SU-DHL-6 (cell line): Measurements from ENCODE around the gene CRIP2.

ENCODE experiments used
- H2AFZ ChIP-seq: fragments of 200-600 bp; sonication (generic); 2 replicates; pipeline ENCODE4 v1.6.1; 2014; ENCODE audit warnings: low read depth, mild to moderate bottlenecking, moderate library complexity, mixed read lengths, antibody characterized with exemption, low read length; ENCODE audit not compliant: severe bottlenecking
- H3F3A ChIP-seq: fragments of 200-600 bp; shearing (Covaris generic); 2 replicates; pipeline ENCODE4 v1.6.0; 2016; ENCODE audit warnings: antibody characterized with exemption, mild to moderate bottlenecking; ENCODE audit not compliant: insufficient read depth
- H3K27ac ChIP-seq: fragments of 200-600 bp; sonication (generic); 2 replicates; pipeline ENCODE4 v1.5.1; 2016; ENCODE audit warnings: low read depth, mild to moderate bottlenecking, low read length, moderate library complexity, mixed read lengths
- H3K27me3 ChIP-seq: fragments of 200-600 bp; sonication (generic), shearing (Covaris generic); 2 replicates; pipeline ENCODE4 v1.6.0; 2014; ENCODE audit warnings: mild to moderate bottlenecking, low read length
- H3K36me3 ChIP-seq: fragments of 200-600 bp; sonication (generic); 2 replicates; pipeline ENCODE4 v1.6.1; 2014; ENCODE audit warnings: mild to moderate bottlenecking, low read length, mixed read lengths
- H3K4me2 ChIP-seq: fragments of 300-600, 200-600 bp; shearing (Covaris generic), sonication (generic); 2 replicates; pipeline ENCODE4 v1.6.0; 2014; ENCODE audit warnings: low read length, low read depth, mild to moderate bottlenecking; ENCODE audit not compliant: poor library complexity, severe bottlenecking
- H3K4me3 ChIP-seq: fragments of 200-600 bp; sonication (generic); 2 replicates; pipeline ENCODE4 v1.5.1; 2014; ENCODE audit warnings: antibody characterized with exemption, low read length, mild to moderate bottlenecking, mixed read lengths; ENCODE audit not compliant: insufficient read depth, poor library complexity, severe bottlenecking
- H3K79me2 ChIP-seq: fragments of 200-600 bp; sonication (generic); 2 replicates; pipeline ENCODE4 v1.6.1; 2014; ENCODE audit warnings: mild to moderate bottlenecking, low read length, moderate library complexity; ENCODE audit not compliant: insufficient read depth
- H3K9ac ChIP-seq: fragments of 200-600 bp; sonication (generic); 2 replicates; pipeline ENCODE4 v1.7.0; 2014; ENCODE audit warnings: mild to moderate bottlenecking, low read length
- H3K9me2 ChIP-seq: fragments of 200-600 bp; sonication (generic); replicated peaks from 2 replicates; pipeline ENCODE4 v1.6.1; 2014; ENCODE audit warnings: low read length; ENCODE audit not compliant: insufficient read depth
- H3K9me3 ChIP-seq: fragments of 200-600 bp; sonication (generic); 2 replicates; pipeline ENCODE4 v1.6.1; 2014; ENCODE audit warnings: low read length, mixed read lengths; ENCODE audit not compliant: insufficient read depth
- H4K20me1 ChIP-seq: fragments of 200-600 bp; sonication (generic); 2 replicates; pipeline ENCODE4 v1.6.1; 2014; ENCODE audit warnings: low read depth, mild to moderate bottlenecking, antibody characterized with exemption, low read length, moderate library complexity, mixed read lengths
- EZH2phosphoT487 ChIP-seq: fragments of 200-600 bp; sonication (generic), shearing (Covaris generic); conservative IDR thresholded peaks from 2 replicates; pipeline ENCODE4 v1.6.1; 2018; ENCODE audit warnings: mild to moderate bottlenecking, antibody characterized with exemption, low read length, moderate library complexity, mixed read lengths
- TF ChIP-seq, protein P1 (sequence below): fragments of 200-600 bp; sonication (generic); IDR thresholded peaks from one replicate; pipeline ENCODE4 v1.5.1; 2017; ENCODE audit warnings: antibody characterized with exemption, mild to moderate bottlenecking, low read length, moderate library complexity; ENCODE audit not compliant: insufficient read depth, poor library complexity, severe bottlenecking

The CRIP2 gene

DNA sequence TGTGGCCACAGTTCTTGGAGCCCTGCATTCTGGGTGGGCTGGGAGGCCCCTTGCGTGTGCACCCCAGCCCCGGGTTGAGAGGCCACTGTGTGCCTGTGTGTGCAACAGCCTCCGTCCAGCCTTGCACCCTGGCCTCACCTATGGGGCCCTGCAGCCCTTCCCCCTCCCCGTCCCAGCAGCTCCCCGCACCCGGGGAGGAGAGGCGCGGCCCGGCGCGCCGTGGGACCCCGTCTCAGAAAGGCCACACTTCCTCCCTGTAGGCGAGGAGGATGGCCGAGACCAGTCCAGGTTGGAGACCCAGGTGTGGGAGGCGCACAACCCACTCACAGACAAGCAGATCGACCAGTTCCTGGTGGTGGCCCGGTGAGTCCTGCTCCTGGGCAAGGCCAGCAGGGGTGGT is 16.6 kb upstream of the CRIP2 start:
- Histone ChIP-seq H3K36me3 (no peaks in the 10 kb centered on the region), H3K27me3 (no peaks in the 10 kb centered on the region), H3K9me2 (no peaks in the 10 kb centered on the region), H3K9ac (no peak overlapping the region), H3K9me3 (no peaks in the 10 kb centered on the region), H2AFZ (no peak overlapping the region), H3K27ac (no peak overlapping the region), H3F3A (no peaks in the 10 kb centered on the region), H3K79me2 (no peaks in the 10 kb centered on the region), H4K20me1 (no peaks in the 10 kb centered on the region), H3K4me3 (no peak overlapping the region), H3K4me2 (no peak overlapping the region)
- TF ChIP-seq, protein P1, sequence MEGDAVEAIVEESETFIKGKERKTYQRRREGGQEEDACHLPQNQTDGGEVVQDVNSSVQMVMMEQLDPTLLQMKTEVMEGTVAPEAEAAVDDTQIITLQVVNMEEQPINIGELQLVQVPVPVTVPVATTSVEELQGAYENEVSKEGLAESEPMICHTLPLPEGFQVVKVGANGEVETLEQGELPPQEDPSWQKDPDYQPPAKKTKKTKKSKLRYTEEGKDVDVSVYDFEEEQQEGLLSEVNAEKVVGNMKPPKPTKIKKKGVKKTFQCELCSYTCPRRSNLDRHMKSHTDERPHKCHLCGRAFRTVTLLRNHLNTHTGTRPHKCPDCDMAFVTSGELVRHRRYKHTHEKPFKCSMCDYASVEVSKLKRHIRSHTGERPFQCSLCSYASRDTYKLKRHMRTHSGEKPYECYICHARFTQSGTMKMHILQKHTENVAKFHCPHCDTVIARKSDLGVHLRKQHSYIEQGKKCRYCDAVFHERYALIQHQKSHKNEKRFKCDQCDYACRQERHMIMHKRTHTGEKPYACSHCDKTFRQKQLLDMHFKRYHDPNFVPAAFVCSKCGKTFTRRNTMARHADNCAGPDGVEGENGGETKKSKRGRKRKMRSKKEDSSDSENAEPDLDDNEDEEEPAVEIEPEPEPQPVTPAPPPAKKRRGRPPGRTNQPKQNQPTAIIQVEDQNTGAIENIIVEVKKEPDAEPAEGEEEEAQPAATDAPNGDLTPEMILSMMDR = no peak
- no peak for TF ChIP-seq EZH2phosphoT487

DNA sequence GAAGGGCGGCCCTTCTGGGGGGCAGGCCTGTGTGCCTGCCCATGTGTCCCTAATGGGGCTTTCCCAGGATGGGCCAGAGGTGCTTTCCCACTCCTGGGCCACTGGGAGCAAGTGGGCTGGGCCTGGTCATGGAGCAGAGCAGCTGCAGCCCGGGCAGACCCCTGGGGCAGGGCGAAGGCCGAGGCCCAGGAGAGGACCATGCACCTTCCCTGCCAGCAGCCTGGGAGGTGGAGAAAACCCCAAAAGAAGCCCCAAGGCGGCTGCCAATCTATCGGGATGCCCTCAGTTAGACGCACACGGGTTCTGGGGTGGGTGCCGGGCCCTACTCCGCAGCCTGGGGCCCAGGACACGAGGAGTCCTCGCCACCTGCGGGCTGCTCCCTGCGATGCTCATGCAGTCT is 16.1 kb upstream of the CRIP2 start:
- Histone ChIP-seq H4K20me1 (no peaks in the 10 kb centered on the region), H2AFZ (no peak overlapping the region), H3K9ac (no peak overlapping the region)

DNA sequence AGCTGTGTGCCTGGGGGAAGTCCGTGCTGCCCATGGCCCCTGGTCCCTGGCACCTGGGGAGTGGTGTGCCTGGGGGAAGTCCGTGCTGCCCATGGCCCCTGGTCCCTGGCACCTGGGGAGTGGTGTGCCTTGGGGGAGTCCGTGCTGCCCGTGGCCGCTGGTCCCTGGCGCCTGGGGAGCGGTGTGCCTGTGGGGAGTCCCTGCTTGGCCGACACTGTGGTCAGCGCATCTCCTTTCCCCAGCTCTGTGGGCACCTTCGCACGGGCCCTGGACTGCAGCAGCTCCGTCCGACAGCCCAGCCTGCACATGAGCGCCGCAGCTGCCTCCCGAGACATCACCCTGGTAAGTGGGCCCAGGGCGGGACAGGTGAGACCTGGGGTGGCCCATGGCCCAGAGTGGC is 14.5 kb upstream of the CRIP2 start:
- Histone ChIP-seq H2AFZ (no peak overlapping the region), H3K4me3 (no peak overlapping the region), H3K9ac (no peak overlapping the region), H4K20me1 (no peaks in the 10 kb centered on the region), H3K36me3 (no peaks in the 10 kb centered on the region), H3K79me2 (no peaks in the 10 kb centered on the region), H3K9me3 (no peaks in the 10 kb centered on the region), H3K9me2 (no peaks in the 10 kb centered on the region), H3K27me3 (no peaks in the 10 kb centered on the region), H3K4me2 (no peak overlapping the region), H3F3A (no peaks in the 10 kb centered on the region), H3K27ac (no peak overlapping the region)
- TF ChIP-seq EZH2phosphoT487 = no peak

More for the DNA sequence above, 16.1 kb upstream of the CRIP2 start:
- H3K36me3 ChIP-seq = no peaks in the 10 kb centered on the region
- H3K79me2 ChIP-seq = no peaks in the 10 kb centered on the region
- H3F3A ChIP-seq = no peaks in the 10 kb centered on the region
- no peak for TF ChIP-seq EZH2phosphoT487
- TF ChIP-seq, protein P1 = no peak
- no peak overlapping the region for H3K27ac ChIP-seq
- no peaks in the 10 kb centered on the region for H3K27me3 ChIP-seq
- H3K4me3 ChIP-seq = no peak overlapping the region
- H3K9me3 ChIP-seq = no peaks in the 10 kb centered on the region
- no peak overlapping the region for H3K4me2 ChIP-seq
- no peaks in the 10 kb centered on the region for H3K9me2 ChIP-seq

DNA sequence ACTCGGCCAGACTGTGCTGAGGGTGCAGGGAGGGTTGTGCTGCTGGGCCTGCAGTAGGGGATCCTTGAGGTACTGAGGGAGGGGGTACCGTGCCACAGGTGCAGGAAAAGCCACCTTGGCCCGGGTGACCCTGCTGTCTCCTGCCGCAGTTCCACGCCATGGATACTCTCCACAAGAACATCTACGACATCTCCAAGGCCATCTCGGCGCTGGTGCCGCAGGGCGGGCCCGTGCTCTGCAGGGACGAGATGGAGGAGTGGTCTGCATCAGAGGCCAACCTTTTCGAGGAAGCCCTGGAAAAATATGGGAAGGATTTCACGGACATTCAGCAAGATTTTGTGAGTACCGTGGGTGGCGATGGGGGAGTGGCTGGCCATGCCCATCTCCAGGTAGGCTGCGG is 14.0 kb upstream of the CRIP2 start:
- H3K9me3 ChIP-seq = no peaks in the 10 kb centered on the region
- no peaks in the 10 kb centered on the region for H4K20me1 ChIP-seq
- no peak overlapping the region for H3K4me2 ChIP-seq
- no peak overlapping the region for H3K27ac ChIP-seq
- no peak overlapping the region for H2AFZ ChIP-seq
- H3K27me3 ChIP-seq = no peaks in the 10 kb centered on the region
- H3K36me3 ChIP-seq = no peaks in the 10 kb centered on the region
- no peak for TF ChIP-seq EZH2phosphoT487
- TF ChIP-seq, protein P1 = no peak
- no peaks in the 10 kb centered on the region for H3K79me2 ChIP-seq
- no peaks in the 10 kb centered on the region for H3K9me2 ChIP-seq
- no peak overlapping the region for H3K4me3 ChIP-seq
- H3K9ac ChIP-seq = no peak overlapping the region
- H3F3A ChIP-seq = no peaks in the 10 kb centered on the region
